HG02759 (cell line): Measurements from ENCODE around the gene P2RX7.

Source experiments
- ATAC-seq: cut with Tn5 transposase; IDR thresholded peaks from one replicate; pipeline ENCODE4 v1.9.1; 2021; ENCODE audit warnings: mild to moderate bottlenecking, moderate library complexity; ENCODE audit not compliant: unreplicated experiment

Gene P2RX7

DNA sequence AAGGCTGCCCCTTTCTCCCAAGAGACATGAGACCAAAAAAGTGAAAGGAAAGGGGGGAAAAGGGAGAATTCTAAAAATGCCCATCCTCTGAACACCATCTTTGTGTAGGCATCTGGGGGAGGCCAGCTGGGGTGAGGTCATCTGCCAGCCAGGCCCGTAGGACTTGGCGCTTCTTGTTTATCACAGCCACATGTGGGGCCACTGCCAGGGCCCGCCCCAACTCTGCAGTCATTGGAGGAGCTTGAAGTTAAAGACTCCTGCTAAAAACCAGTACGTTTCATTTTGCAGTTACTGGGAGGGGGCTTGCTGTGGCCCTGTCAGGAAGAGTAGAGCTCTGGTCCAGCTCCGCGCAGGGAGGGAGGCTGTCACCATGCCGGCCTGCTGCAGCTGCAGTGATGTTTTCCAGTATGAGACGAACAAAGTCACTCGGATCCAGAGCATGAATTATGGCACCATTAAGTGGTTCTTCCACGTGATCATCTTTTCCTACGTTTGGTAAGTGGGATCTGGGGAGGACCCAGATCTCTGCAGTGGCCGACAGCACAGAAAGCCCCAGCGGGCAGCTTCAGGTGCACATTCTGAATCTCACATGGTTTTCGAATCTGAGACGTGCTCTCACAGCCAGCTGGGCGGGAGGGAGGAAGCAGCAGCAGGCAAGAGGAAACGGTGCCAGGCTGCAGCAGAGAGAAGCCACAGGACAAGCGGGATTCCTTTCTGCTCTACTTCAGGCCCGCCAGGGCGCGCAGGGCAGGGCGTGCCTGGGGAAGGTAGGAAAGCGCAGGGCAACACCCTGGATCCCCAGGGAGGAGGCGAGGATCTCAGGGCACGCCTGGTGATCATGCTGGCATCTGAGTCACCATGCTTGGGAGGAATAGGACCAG, at the start of gene P2RX7:
Gene P2RX7 (plus strand): TSS at position 276 of the 881 bp plus-strand sequence. CDS start 95 bp downstream, at position 371.
- ATAC-seq = peak; percentile 40

DNA sequence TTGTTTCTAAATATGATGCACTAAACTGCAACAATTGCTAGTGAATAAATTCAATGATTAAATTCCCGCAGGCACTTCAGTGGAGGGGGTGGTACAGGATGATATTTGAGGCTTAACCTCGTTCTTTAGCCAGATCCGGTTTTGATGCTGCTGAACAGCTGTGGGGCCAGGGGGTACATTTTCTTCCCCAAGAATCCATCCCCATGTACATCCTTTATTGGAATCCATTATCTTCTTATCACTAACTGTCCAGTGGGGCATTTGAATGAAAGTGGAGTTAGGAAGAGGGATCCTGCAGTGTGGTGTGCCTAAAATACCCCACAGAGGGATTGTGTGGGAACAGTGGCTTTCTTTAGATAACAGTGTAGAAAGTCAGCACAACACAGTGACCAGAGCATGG, 48.4 kb upstream of the P2RX7 start:
- ATAC-seq = no peak

DNA sequence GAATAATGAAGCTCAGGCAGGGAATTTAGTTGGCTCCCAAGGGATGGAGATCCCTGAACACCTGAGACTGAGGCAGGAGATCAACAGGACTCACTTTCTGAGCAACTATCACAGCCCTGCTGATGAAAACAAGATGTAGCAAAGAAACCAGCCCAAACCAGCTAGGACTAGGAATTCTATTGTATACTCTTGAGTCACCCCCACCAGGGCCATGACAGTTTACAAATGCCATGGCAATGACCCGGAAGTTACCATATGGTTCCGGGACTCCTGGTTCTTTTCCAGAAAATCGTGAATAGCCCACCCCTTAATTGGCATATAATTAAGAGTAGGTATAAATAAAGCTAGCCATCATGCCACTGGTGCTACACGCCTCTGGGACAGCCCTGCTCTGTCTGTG, 47.6 kb upstream of the P2RX7 start:
- ATAC-seq = no peak

DNA sequence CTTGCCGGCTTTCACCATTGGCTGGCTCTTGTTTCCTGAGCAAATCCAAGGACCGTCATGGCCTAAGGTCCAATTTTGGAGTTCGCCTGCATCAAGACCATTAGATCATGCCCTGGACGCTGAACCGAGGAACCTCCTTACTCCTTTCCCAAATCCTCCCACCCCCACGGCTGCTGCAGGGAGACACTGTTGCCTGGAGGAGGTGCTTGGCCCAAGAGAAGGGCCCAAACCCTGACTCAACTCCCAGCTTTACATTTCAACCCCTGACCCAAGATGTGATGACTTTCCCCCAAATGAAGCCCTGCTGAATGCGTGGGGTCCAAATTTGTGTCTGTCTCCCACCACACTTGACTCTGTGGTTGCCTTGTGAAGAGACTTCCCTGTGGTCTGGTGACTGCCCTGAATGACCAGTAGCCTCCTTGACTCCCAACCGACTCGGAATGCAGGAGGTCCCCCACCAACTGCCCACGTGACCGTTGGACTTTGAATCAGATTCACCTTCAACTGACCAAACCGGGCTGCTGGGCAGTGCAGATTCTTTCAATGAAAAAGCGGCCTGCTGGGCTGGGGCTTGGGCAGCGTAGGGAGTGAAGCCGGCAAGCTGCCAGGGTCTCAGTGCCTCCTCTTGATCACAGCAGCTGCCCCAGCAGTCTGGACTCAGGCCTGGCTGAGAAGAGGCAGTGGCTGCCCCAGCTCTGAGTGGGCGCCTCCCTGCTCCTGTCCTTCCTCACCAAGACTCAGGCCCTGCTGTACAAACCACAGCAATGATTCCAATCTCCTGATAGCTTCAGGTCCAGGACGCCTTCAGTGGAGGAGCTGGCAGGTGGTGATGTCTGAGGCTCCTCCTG, 46.9 kb upstream of the P2RX7 start:
- no peak for ATAC-seq

DNA sequence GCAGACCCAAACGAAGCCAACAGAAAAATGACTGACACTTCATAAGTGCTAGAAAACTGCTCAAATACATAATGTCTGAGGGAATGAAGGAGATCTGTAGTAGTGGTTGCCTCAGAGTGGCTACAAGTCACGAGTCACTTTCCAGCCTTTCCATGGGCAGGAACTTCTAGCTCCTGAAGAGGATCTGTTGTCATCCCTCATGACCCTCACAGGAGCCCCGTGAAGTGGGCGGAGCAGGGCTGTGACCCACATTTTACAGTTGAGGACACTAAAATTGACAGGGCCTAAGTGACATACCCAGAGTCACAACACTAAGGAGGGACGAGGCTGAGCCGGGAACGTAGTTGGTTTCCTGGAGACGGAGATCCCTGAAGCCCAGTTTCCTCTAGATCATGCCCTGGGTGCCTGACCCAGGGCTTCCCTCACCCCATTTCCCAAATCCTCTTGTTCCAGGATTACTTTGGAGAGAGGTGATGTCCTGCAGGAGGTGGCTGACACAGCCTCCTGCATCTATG, 45.8 kb upstream of the P2RX7 start:
- no peak for ATAC-seq

DNA sequence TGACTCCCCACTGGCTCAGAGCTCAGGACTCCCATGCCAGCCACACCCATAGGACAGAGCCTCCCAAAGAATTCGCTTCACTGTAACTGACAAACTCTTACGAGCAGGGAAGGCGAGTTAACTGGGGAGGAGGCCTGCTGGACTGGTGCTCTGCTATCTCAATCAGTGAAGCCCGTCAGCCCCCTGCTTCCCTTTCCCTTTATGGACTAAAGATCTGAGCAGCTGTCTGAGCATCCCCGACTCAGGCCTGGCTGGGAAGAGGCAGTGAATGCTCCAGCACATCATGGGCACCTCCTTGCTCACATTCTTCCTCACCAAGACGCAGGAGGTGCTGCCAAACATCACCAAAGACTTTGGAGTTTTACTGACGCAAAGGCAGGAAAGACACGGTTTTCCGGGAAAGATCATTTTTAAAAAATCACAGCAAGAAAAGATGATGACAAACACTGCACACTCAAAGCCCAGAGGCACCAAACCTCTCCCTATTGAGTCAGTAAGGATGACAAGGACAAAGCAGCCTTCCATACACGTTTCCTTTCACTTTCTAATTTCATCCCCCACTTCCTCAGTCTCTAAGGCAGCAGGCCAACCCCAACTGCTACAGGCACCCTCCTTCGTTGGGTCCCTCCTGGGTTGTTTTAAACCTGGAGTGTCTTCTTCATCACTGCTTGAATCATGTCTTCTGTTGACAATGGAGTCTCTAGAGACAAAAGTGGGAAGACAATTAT, 45.0 kb upstream of the P2RX7 start:
- ATAC-seq = no peak

DNA sequence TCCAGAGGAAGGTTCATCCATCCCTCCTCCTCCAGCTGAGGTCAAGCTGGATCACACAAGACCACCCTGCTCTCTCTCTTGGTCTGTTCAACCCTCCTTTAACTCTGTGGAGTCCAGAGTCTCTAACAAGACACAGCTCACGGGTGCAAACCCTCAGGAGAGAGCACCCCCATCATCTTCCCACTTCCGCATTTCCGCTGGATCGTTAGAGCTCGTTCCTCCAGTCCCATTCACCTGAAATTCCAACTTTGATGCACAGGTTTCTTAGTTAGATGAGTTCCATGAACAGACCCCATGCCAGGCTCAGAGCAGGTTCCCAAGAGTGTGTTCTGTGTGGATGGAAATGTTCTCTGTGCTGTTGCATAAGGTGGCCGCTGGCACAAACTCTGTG, 44.5 kb upstream of the P2RX7 start:
- no peak for ATAC-seq

DNA sequence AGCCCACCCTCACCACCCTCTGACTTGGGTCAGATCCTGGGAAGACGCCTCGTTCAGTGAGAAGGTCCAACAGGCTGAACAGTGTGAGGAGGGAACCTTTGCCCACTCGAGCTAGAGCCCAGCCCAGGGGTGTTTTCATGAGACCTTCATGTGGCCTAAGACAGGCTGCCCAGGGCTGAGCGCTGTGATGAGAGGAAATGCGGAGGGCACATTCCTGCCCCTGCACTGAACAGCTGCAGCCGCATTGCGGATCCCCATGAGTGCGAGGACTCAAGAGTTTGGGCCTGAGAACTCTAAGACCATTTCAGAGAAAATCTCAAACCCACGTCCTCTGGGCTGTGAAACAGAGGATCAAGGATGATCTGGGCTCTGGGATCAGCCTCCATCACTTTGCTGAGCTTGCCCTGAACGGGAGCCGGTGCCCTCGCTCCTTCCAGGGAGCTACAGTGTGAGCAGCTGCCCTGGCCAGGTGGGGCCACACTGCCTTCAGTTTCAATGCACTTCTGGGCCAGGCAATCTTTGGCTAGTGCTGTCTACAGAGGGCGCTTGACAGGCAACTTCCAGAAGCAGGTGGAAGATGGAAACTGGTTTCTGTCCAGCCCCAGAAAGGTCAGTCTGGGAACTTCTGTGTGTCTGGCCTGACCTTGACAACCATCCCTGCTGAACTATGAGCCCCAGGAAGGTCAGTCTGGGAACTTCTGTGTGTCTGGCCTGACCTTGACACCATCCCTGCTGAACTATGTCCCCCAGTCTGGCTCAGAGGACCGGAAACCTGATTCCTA, 43.5 kb upstream of the P2RX7 start:
- ATAC-seq = no peak

DNA sequence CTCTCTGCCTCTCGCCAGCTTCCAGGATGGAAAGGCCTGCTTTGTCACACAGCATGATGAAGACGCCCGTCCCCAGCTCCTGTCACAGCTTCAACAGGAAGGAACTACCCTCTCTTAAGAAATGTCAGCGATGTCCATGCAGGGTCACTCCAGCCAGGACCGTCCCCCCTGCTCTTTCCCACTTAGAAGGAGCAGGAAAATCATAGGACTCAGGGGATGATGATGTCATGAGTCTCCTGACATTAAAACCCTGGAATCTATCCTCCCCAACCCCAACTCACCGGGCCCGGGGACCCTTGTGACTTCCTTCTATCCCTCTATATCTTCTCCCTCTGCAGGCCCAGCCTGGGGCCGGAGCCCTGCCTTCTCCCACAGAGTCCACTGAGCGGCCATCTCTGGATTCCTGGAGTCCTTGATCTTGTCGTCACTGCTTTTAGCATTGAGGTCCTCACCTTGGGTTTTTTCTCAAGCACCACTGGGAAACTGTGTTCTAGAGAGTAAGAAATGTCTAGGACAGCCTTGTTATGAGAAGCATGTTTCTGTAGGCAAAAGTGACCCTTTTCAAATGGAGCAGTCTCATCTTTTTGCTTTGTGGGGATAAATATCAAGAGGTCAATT, 42.8 kb upstream of the P2RX7 start:
- ATAC-seq = no peak

DNA sequence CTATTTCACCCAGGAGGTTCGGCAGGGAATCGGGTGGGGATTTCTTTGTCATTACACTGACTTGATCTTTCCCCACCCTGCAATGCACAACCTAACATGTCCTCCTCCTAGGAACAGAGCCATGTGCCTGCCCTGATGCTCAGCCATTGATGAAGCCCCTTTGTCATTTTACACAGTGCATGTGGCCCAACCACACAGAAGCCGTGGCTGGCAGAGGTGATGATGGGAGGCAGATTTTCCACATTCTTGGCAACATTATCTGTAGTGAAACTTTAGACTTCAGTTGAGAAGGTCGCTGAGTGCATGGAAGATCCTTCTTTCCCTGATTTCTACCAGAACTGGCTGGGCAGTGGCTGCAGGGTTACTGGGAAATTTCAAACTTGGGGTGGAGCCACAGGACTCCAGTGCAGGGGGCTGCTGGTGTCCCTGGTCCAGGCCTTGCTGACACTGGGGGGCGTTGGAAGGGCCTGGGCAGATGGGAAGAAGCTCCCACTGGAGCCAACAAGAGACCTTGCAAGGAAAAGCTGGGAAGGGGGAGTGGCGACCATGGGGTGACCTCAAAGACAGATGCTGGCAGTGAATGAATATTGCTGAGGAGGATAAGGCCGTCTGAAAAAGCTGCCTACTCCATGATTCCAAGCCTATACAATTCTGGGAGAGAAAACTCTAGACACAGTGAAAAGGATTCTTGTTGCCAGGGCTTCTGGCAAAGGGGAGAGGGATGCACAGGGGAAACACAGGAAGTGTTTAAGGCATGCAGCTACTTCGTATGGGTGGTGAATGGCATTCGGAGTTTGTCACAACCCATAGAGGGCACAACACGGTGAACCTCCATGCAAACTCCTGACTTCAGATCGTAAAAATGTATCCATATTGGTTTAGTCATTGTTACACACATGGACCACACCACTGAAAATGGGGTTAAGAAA, 41.8 kb upstream of the P2RX7 start:
- ATAC-seq = no peak

DNA sequence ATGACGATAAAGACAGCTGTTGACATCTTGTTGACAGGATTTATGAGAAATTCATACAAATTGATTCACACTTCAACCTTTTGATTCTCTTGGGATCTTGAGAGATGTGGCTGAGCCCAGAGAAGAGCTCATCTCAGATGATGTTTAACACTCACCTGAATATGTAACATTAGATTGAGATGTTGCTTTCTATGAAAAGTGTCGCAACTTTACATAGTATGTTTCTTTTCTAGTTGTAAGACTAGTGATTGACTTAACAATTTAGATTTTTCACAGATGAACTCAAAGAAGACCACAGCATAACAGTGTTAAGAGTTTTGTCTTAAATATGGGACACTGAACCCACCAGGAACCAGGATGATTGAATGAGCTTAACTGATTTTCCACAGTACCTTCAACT, 40.6 kb upstream of the P2RX7 start:
- no peak for ATAC-seq

DNA sequence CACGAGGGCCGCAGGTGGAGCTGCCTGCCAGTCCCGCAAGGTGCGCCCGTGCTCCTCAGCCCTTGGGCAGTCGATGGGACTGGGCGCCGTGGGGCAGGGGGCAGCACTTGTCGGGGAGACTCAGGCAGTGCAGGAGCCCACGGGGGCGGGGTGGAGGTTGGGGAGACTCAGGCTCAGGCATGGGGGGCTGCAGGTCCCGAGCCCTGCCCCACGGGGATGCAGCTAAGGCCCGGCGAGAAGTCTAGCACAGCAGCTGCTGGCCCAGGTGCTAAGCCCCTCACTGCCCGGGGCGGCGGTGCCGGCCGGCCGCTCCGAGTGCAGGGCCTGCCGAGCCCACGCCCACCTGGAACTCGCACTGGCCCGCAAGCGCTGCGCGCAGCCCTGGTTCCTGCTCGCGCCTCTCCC, 39.2 kb upstream of the P2RX7 start:
- ATAC-seq = no peak

DNA sequence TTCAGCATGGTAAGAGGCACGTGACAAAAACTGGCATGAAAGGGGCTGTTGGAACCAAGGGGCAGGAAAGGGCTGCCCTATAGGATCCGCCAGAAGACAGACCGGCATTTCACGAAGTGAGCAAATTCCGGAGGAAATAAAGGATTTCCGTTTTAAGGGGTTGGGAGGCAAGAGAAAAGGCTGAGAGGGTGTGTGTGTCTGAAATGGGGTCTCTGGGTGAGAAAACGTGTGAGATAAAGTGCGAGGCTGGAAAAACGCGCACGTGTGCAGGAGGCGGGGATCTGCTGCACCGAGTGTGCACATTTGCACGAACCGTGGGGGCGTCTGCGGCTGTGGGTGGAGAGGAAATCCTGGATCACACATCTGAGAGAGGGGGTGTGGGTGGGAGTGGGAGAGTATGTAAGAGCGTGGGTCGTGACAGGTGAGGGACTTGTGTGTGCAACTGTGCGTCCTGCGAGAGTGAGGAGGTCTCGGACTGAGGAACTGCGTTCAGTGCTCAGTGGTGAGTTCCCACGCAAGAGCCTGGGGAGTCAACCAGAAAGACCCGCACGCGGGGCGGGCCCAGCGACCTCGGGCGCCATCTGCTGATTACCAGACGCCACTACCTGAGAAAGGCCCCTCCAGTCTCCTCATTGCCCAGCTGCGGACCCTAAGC, 37.0 kb upstream of the P2RX7 start:
- ATAC-seq = peak; percentile 57

DNA sequence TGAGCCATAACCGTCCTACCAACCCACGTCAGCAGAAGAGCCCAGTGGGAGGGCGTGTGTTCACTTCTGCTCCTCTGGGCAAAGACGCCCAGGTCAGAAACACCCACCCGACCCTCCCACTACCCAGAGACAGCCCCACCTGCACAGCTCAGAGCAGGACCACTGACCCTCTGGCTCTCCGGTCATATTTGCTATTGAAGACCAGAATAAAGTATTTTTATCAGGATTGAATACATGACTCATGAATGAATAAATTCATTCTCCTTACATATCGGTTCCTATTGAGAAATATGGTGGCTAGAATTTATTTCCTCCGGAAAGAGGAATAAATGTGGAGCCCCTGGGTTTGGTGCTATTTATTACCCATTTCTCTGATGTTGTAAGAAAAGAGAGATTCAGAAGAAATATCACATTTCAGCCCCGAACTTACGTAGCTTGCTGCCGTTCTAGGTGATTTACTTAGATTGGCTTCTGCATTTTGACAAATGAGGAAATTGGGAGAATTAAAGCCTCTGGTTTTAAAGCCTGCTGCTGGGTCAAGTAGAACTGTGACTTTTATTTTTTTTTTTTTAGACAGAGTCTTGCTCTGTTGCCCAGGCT, 36.4 kb upstream of the P2RX7 start:
- ATAC-seq = no peak

DNA sequence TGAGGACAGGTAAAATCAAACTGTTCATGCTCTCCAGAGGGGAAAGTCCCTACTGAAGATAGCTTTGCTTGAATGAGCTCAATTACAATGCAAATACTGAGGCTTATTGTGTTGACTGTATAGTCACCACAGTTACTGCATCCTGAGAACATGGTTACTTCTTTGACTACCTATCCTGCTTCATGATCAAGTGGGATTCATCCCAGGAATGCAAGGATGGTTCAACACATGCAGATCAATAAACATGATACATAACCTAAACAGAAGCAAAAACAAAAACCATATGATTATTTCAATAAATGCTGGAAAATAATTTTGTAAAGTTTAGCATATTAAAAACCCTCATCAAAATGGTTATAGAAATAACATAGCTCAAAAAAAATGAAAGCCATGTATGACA, 32.9 kb upstream of the P2RX7 start:
- no peak for ATAC-seq

DNA sequence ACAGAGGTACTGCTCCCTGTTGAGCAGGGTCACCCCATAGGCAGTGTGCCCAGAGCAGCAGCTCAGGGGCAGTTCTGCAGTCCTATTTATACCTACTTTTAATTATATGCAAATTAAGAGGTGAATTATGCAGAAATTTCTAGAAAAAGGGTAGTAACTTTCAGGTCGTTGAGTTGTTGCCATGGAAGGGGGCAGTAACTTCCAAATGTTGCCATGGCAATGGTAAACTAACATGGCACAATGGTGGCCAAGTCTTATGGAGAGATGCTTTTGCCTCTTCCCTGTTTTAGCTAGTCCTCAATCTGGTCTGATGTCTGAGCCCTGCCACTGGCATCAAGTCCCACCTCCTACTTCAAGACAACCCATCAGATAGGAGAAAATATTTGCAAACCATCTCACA, 30.4 kb upstream of the P2RX7 start:
- no peak for ATAC-seq

DNA sequence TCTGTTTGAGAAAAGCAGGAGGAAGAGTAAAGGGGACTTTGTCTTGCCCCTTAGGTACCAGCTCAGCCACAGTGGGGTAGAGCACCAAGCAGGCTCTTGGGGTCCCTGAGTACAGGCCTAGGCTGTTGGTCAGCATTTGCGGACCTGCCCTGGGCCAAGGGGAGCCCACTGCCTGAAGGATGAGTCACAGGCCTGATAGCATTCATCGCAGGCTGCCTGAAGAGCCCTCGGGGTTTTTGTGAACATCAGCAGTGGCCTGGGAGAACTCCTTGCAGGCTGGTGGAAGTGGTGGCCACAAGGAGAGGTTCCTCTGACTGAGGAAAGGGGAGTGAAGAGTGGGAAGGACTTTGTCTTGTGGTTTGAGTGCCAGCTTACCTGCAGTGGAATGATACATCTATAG, 25.0 kb upstream of the P2RX7 start:
- no peak for ATAC-seq

DNA sequence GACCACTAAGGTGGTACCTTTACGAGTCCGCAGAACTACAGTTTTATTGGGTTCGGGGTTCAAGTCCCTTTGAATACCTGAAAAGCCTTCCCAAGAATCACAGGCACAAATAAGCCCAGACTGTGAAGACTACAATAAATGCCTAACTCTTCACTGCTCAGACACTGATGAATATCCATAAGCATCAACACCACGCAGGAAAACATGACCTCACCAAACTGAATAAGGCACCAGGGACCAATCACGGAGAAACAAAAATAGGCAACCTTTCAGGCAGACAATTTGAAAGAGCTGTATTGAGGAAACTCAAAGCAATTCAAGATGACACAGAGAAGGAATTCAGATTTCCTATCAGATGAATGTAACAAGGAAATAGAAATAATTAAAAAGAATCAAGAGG, 24.2 kb upstream of the P2RX7 start:
- no peak for ATAC-seq
